ENCODE measurements around the gene SHC1. TPM values are rescaled to one million over a fixed set of nuclear protein-coding genes. Genes with fewer than 3 reads are reported as not detected.

Gene SHC1
- total and polyA plus RNA-seq, 8 donors = 120 to 148 (median 132) TPM

GRCh38 chr1:154958681-154959425 is 11.7 kb downstream of the SHC1 start:
- no peak for TF ChIP-seq CTCF (IDR thresholded peaks at IDR 0.05)
- no peaks in the 10 kb centered on the region for H3K9me3 ChIP-seq
- no peak overlapping the region for H3K4me3 ChIP-seq
- H3K36me3 ChIP-seq = peaks cover 0 to 31% of the 10 kb centered on the region in 2 donors
- H3K27ac ChIP-seq = no peak overlapping the region
- intact Hi-C loops (cut with DNase I) = loop anchor here in 1 of 2 donors (10.0 kb wide), 1 partner anchor 106 kb away; the partner anchor contains the start of gene EFNA4
- no peaks in the 10 kb centered on the region for H3K27me3 ChIP-seq
- DNase-seq (no peak), ATAC-seq (no peak)
- peaks cover 36 to 78% of the 10 kb centered on the region in 2 donors for H3K4me1 ChIP-seq

GRCh38 chr1:154958036-154958435 is 12.5 kb downstream of the SHC1 start:
- intact Hi-C loops (cut with DNase I) = loop anchor here in 1 of 2 donors (10.0 kb wide), 1 partner anchor 107 kb away; the partner anchor contains the start of gene EFNA4
- H3K27ac ChIP-seq = no peak overlapping the region
- no peaks in the 10 kb centered on the region for H3K9me3 ChIP-seq
- ATAC-seq = no peak
- H3K27me3 ChIP-seq = no peaks in the 10 kb centered on the region
- peaks cover 36 to 78% of the 10 kb centered on the region in 2 donors for H3K4me1 ChIP-seq
- no peak overlapping the region for H3K4me3 ChIP-seq
- peaks cover 0 to 22% of the 10 kb centered on the region in 2 donors for H3K36me3 ChIP-seq
- DNase-seq = no peak
- TF ChIP-seq CTCF (IDR thresholded peaks at IDR 0.05) = no peak

GRCh38 chr1:154957091-154957657 is 13.4 kb downstream of the SHC1 start:
- no peaks in the 10 kb centered on the region for H3K9me3 ChIP-seq
- no peak for TF ChIP-seq CTCF (IDR thresholded peaks at IDR 0.05)
- H3K36me3 ChIP-seq = peaks cover 0 to 18% of the 10 kb centered on the region in 2 donors
- peak overlapping the region; percentile 81 to 88 for H3K27ac ChIP-seq
- DNase-seq (no peak), ATAC-seq (no peak)
- peak overlapping the region in 1 of 2 donors; percentile 50 for H3K4me3 ChIP-seq
- no peaks in the 10 kb centered on the region for H3K27me3 ChIP-seq
- intact Hi-C loops (cut with DNase I) = loop anchor here in 1 of 2 donors (10.0 kb wide), 1 partner anchor 108 kb away; the partner anchor contains the start of gene EFNA4
- H3K4me1 ChIP-seq = peaks cover 30 to 78% of the 10 kb centered on the region in 2 donors

- DNase-seq (no peak), ATAC-seq (peak; percentile 17)
- no peak for TF ChIP-seq CTCF (IDR thresholded peaks at IDR 0.05)
- Histone ChIP-seq H3K36me3 (peaks cover 0 to 18% of the 10 kb centered on the region in 2 donors), H3K27ac (peak overlapping the region; percentile 81 to 88), H3K4me1 (peaks cover 30 to 78% of the 10 kb centered on the region in 2 donors), H3K27me3 (no peaks in the 10 kb centered on the region), H3K4me3 (peak overlapping the region; percentile 50 to 58), H3K9me3 (no peaks in the 10 kb centered on the region)
- intact Hi-C loops (cut with DNase I) = loop anchor here in 1 of 2 donors (10.0 kb wide), 1 partner anchor 108 kb away; the partner anchor contains the start of gene EFNA4
These were observed 14.0 kb downstream of the SHC1 start for GRCh38 chr1:154956544-154956941.

Data from left lung (tissue), 10 donors.